Type B pancreatic cell (in vitro differentiated cells): Measurements from ENCODE around the gene EPHA3. TPM values are rescaled to one million over a fixed set of nuclear protein-coding genes. Genes with fewer than 3 reads are reported as not detected.

Experiments used
- DNase-seq: peaks from one replicate; pipeline ENCODE4 v3.0.0; 2021; ENCODE audit warnings: mixed read lengths; ENCODE audit not compliant: unreplicated experiment; ENCODE audit errors: extremely low spot score
- H3K27ac Mint-ChIP-seq: 2 replicates; pipeline ENCODE4 v1.8.0; 2021; ENCODE audit warnings: mild to moderate bottlenecking, mixed read lengths
- H3K27me3 Mint-ChIP-seq: 2 replicates; pipeline ENCODE4 v1.8.0; 2021; ENCODE audit warnings: mixed read lengths
- H3K36me3 Mint-ChIP-seq: 2 replicates; pipeline ENCODE4 v1.8.0; 2021; ENCODE audit warnings: mixed read lengths
- H3K4me1 Mint-ChIP-seq: one replicate; pipeline ENCODE4 v1.8.0; 2021; ENCODE audit warnings: mixed read lengths; ENCODE audit not compliant: unreplicated experiment
- H3K4me3 Mint-ChIP-seq: 2 replicates; pipeline ENCODE4 v1.8.0; 2021; ENCODE audit warnings: mild to moderate bottlenecking, mixed read lengths
- H3K9me3 Mint-ChIP-seq: 2 replicates; pipeline ENCODE4 v1.8.0; 2021; ENCODE audit warnings: mixed read lengths
- CTCF ChIP-seq: fragments of 200-600 bp; sonication (generic); conservative IDR thresholded peaks from 2 replicates; pipeline ENCODE4 v1.5.0; 2021; ENCODE audit warnings: antibody characterized with exemption, mild to moderate bottlenecking
- total RNA-seq: library from RNA; stranded (reverse); gene quantifications from 2 replicates; pipeline ENCODE4 v1.2.1, GENCODE V29; 2021; ENCODE audit warnings: low replicate concordance

Gene EPHA3
- total RNA-seq, 1 donor from 2014 or later: 30.3 TPM

GRCh38 chr3:89212619-89213018 lies 105.2 kb downstream of the EPHA3 start:
- Mint-ChIP-seq H3K9me3 (no peaks in the 10 kb centered on the region), H3K4me1 (peaks cover 16% of the 10 kb centered on the region), H3K27me3 (no peaks in the 10 kb centered on the region), H3K4me3 (no peak overlapping the region), H3K27ac (no peak overlapping the region), H3K36me3 (no peaks in the 10 kb centered on the region)
- no peak for DNase-seq
- TF ChIP-seq CTCF: no peak

GRCh38 chr3:89216016-89216739 lies 108.8 kb downstream of the EPHA3 start:
- Mint-ChIP-seq H3K27me3 (no peaks in the 10 kb centered on the region), H3K4me1 (peaks cover 16% of the 10 kb centered on the region), H3K9me3 (no peaks in the 10 kb centered on the region), H3K36me3 (no peaks in the 10 kb centered on the region), H3K27ac (no peak overlapping the region), H3K4me3 (no peak overlapping the region)
- DNase-seq: no peak
- TF ChIP-seq CTCF: no peak

- Mint-ChIP-seq H3K27ac (no peak overlapping the region), H3K4me3 (no peak overlapping the region)
- no peak for TF ChIP-seq CTCF
Observed at GRCh38 chr3:89217148-89217685, 109.8 kb downstream of the EPHA3 start.

GRCh38 chr3:89221924-89222323 lies 114.5 kb downstream of the EPHA3 start:
- DNase-seq: no peak
- Mint-ChIP-seq H3K4me1 (peaks cover 20% of the 10 kb centered on the region), H3K36me3 (no peaks in the 10 kb centered on the region), H3K4me3 (no peak overlapping the region), H3K27ac (no peak overlapping the region), H3K27me3 (no peaks in the 10 kb centered on the region), H3K9me3 (no peaks in the 10 kb centered on the region)
- no peak for TF ChIP-seq CTCF

More at GRCh38 chr3:89217148-89217685, 109.8 kb downstream of the EPHA3 start:
- no peaks in the 10 kb centered on the region for H3K36me3 Mint-ChIP-seq
- no peaks in the 10 kb centered on the region for H3K27me3 Mint-ChIP-seq
- DNase-seq: no peak
- H3K9me3 Mint-ChIP-seq: no peaks in the 10 kb centered on the region
- peaks cover 20% of the 10 kb centered on the region for H3K4me1 Mint-ChIP-seq

- TF ChIP-seq CTCF: no peak
- no peaks in the 10 kb centered on the region for H3K27me3 Mint-ChIP-seq
- H3K4me3 Mint-ChIP-seq: peak overlapping the region; percentile 7
- no peak overlapping the region for H3K27ac Mint-ChIP-seq
- H3K9me3 Mint-ChIP-seq: no peaks in the 10 kb centered on the region
- H3K4me1 Mint-ChIP-seq: peaks cover 14% of the 10 kb centered on the region
- no peak for DNase-seq
- H3K36me3 Mint-ChIP-seq: no peaks in the 10 kb centered on the region
Observed at GRCh38 chr3:89223188-89223587, 115.8 kb downstream of the EPHA3 start.
